ENCODE results near the gene SLC5A8.
"Not testable (repeated sequence)": the region's sequence is repeated elsewhere in the genome, so short reads cannot be mapped to it uniquely, and the experiment has no call there.

The SLC5A8 gene

DNA sequence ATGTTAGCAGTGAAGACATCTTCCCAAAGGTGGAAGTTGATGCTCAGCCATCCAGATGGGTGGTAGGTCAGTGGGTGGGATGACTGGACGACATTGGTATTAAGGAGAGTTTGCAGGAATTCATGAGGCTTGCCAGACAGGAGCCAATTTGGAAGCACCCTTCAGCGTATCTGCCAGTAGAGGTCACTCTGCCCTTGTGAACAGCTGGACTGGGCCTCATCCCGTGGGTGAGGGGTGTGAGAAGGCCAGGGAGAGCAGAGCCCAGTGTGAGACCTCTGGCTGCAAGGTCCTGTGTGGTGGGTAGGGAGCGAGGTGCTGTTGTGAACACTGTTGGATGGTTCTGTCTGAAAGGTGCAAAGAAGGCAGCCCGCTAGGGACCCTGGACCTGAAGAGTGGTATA, 37.7 kb downstream of the SLC5A8 start:
- no peak for DNase-seq (ENCODE audit: low spot score)

DNA sequence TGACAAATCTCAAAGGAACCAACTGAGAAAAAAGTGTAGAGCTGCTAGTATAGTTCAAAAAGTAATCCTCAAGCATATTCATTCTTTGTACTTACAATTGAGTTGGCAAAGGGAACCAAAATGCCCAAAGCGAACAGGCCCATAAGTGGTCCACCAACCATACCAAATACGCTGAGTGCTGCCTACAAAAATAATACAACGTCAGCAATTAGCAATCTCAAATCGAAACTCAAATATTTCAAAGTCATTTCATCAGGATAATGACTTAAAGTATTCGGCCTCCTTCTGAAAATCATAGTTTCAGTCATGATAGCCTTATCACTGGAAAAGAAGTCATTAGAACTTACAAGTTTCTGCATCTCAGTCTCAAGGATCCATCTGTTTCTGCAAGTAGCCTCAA, 42.0 kb downstream of the SLC5A8 start:
- DNase-seq (ENCODE audit: low spot score), result no peak

DNA sequence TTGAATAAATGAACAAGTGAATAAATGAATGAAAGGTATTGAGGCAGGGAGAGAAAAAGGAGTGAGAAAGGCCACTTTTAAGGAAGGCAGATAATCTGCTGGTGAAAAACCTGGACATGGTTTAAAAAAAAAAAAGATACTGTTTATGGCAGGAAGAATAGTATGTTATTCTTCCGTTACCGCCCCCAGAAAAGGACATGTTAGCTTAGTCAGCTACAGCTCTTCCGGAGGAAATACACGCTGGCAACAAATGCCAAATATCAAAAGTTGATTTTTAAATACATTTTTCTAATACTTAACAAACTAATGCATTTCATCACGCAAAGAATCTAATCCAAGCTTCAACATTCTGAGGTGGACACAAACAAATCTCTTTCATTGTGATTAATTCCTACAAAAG, 43.2 kb downstream of the SLC5A8 start:
- no peak for DNase-seq (ENCODE audit: low spot score)

DNA sequence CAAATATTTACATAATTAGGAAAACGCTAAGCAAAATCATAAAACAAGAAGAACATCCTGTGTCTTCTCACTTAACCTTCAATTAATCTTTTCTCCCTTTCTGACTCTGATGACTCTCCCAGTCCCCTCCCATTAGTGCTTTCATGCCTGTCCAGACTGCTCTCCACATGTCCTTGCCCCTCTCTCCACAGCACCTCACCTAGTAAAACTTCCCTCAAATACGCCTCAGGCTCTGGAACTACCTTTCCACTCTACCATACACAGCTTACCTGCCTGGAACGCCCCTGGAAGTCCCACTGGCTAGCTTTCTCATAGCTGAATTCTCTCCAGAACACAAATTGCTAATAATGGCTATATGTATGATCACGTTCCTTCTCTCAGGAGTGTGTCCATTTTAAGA, 44.7 kb downstream of the SLC5A8 start:
- no peak for DNase-seq (ENCODE audit: low spot score)

- DNase-seq (ENCODE audit: low spot score), result not testable (repeated sequence)
These were observed 64.1 kb downstream of the SLC5A8 start for GRCh38 chr12:101145777-101146431.

- no peak for DNase-seq (ENCODE audit: low spot score)
These were observed 82.4 kb downstream of the SLC5A8 start for GRCh38 chr12:101127521-101128219.

- no peak for DNase-seq (ENCODE audit: low spot score)
These were observed 92.2 kb downstream of the SLC5A8 start for GRCh38 chr12:101117842-101118241.

GRCh38 chr12:101116911-101117310, 93.1 kb downstream of the SLC5A8 start:
- no peak for DNase-seq (ENCODE audit: low spot score)

DNA sequence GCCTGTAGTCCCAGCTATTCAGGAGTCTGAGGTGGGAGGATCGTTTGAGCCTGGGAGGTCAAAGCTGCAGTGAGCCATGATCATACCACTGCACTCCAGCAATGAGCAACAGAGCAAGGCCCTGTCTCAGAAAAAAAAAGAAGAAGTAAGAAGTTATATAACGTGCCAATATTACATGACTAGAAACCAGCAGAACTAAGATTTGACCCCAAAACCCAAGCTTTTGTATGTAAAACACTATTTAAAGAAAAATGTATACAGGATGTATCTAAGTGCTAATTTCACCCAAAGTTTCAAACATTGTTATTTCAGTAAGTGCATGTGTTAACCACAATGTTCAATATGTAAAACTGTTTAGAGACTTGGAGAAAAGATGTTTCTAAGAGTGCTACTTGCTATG, 94.7 kb downstream of the SLC5A8 start:
- DNase-seq (ENCODE audit: low spot score), result no peak

DNA sequence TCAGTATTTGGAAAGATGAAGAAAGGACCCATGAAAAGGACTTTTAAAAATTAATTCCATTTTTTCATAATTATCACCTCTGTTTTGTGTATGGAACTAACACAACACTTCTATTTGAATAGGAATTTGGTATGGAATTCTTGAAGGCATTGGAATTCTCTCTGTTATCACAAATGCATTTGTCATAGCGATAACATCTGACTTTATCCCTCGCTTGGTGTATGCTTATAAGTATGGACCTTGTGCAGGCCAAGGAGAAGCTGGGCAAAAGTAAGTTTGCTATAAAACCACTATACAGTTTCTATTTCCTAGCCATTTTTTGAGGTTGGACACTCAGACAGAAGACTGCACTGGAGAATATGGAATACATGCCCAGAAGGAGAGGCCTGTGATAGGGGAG, 98.6 kb downstream of the SLC5A8 start:
- DNase-seq (ENCODE audit: low spot score), result no peak

DNA sequence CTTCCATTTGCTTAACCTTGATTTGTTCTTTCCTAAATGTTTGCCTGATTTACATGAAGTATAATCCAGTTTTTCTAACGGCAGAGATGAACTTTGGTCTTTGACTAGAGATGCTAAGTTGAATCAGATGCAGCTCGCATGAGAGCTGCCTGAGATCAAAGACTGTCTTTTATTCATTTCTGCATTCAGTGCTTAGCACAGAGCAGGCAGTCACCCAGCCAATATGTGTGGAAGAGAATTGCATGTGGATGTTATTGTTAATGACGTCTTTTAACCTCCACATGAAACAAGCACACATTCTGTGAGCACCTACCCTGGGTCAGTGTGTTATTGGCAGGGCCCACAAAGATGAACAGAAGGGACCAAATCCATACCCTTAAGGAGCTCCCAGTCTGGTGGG, 99.2 kb downstream of the SLC5A8 start:
- DNase-seq (ENCODE audit: low spot score), result no peak

DNA sequence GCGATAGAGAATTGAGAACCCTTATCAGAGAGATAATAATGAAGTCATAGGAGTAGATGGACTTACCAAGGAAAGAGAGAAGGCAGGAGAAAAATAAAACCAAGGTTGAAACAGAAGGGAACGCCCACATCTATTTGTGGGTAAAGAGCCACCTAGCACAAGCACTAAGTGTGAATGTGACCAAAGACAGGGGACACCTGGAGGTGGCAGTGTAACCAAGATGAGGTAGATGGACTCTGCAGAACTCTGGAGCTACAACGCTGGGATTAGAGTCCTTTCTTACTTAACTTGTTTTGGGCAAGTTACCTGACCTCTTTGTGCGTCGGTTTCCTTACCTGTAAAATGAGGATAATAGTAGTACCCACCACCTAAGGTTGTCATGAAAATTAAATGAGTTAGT, 101.9 kb downstream of the SLC5A8 start:
- DNase-seq (ENCODE audit: low spot score), result no peak

DNA sequence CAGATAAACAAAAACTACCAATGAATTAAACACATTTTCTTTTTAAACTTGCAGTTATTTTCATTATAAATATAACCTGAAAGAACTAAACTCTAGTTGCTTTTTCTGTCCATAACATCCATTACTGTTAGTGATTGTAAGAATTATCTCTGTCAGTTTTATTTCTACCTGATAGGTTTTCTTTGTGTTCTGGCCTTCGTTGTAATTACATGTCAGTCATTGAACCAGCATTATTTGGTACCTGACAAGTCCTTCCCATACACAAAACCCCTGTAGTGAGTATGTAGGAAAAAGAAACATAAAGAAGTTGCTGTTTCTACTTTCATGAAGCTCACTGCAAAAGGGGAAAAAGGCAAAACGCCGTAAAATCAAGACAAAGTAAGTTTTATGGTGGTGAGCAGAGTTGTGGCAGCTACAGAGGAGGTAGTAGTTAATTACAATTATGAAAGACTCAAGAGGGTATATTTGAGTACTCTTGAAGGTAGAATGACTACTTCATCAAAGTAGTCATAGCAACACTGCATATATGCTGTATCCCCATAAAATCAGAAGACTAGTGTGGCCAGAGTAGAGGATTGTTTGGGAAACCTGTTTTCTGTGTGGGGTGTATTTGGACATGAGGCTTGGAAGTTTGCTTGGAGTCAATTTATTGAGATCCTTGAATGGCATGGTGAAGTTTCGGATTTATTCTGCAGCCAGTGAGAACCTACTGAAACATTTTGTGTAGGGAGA, 102.8 kb downstream of the SLC5A8 start:
- DNase-seq (ENCODE audit: low spot score), result no peak

Measured in HuH-7.5 (cell line).